ENCODE results near the gene NAA50. TPM values are rescaled to one million over a fixed set of nuclear protein-coding genes. Genes with fewer than 3 reads are reported as not detected.

NAA50 gene
- total and polyA plus RNA-seq, 2 donors (not counting 3 experiments of a cell fraction or from before 2014, with no cell fraction given): 53.1 to 160 TPM

- H3K4me2 ChIP-seq (ENCODE audit: insufficient read depth, low read length): no peak overlapping the region
- ChIA-PET POLR2A (no interaction called here), CTCF (interaction anchor here (0.9 to 1.6 kb wide), 4 partner anchors 10 to 88 kb away, joined by 3 to 8 read pairs (median 4); partner anchors contain the start of gene GRAMD1C)
- BruUV-seq (replicated peaks): no TSS peak
- FAIRE-seq (no peak), DNase-seq (ENCODE audit: low read depth, low spot score) (no peak)
- no peaks in the 10 kb centered on the region for H4K20me1 ChIP-seq (replicated peaks; ENCODE audit: control insufficient read depth, extremely low read depth, insufficient read depth, low read length)
- dilution Hi-C loops (cut with MboI; ENCODE audit: extremely low pct_ligation_motif_present, low sequenced_read_pairs) (no loop called here), intact Hi-C loops (cut with micrococcal nuclease) (no loop called here)
- H3K9ac ChIP-seq (replicated peaks; ENCODE audit: extremely low read depth, insufficient read depth, low read length): no peak overlapping the region
- H3K4me3 ChIP-seq (replicated peaks in 1 of 3; ENCODE audit: insufficient read depth in 1 of 3, low read depth in 1 of 3, low read length in 3 of 3): no peak overlapping the region
- H3K27ac ChIP-seq (ENCODE audit: insufficient read depth, low read depth, low read length): no peak overlapping the region
- H3K36me3 ChIP-seq (ENCODE audit: control insufficient read depth in 2 of 2, extremely low read depth in 1 of 2, insufficient read depth in 2 of 2, low read length in 2 of 2): no peaks in the 10 kb centered on the region
- TF ChIP-seq MAX (IDR thresholded peaks at IDR 0.05; ENCODE audit: insufficient read depth, insufficient read length) (no peak), POLR2AphosphoS5 (IDR thresholded peaks at IDR 0.05; ENCODE audit: insufficient read depth, low read depth, low read length) (no peak), POLR2A (IDR thresholded peaks at IDR 0.05; ENCODE audit: low read depth, low read length) (no peak), FOS (IDR thresholded peaks at IDR 0.05; ENCODE audit: borderline replicate concordance, insufficient read depth, low read length) (no peak), EZH2 (IDR thresholded peaks at IDR 0.05; ENCODE audit: borderline replicate concordance, low read depth, low read length, severe bottlenecking) (no peak), MYC (IDR thresholded peaks at IDR 0.05; ENCODE audit: low read depth, low read length) (no peak), JUN (IDR thresholded peaks at IDR 0.05; ENCODE audit: borderline replicate concordance, insufficient read depth, insufficient read length, low read depth) (no peak), GATA2 (IDR thresholded peaks at IDR 0.05; ENCODE audit: insufficient read depth, insufficient read length, low read depth, low read length) (no peak)
- TF ChIP-seq, protein P1, sequence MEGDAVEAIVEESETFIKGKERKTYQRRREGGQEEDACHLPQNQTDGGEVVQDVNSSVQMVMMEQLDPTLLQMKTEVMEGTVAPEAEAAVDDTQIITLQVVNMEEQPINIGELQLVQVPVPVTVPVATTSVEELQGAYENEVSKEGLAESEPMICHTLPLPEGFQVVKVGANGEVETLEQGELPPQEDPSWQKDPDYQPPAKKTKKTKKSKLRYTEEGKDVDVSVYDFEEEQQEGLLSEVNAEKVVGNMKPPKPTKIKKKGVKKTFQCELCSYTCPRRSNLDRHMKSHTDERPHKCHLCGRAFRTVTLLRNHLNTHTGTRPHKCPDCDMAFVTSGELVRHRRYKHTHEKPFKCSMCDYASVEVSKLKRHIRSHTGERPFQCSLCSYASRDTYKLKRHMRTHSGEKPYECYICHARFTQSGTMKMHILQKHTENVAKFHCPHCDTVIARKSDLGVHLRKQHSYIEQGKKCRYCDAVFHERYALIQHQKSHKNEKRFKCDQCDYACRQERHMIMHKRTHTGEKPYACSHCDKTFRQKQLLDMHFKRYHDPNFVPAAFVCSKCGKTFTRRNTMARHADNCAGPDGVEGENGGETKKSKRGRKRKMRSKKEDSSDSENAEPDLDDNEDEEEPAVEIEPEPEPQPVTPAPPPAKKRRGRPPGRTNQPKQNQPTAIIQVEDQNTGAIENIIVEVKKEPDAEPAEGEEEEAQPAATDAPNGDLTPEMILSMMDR (IDR thresholded peaks at IDR 0.05; ENCODE audit: extremely low read depth in 1 of 2, insufficient read depth in 1 of 2, low read depth in 1 of 2, low read length in 2 of 2): no peak
- no peaks in the 10 kb centered on the region for H3K9me1 ChIP-seq (replicated peaks; ENCODE audit: control insufficient read depth, extremely low read depth, insufficient read depth, low read length)
- no peak overlapping the region for H2AFZ ChIP-seq (ENCODE audit: low read depth, low read length)
- H3K4me1 ChIP-seq (ENCODE audit: control insufficient read depth, extremely low read depth, insufficient read depth, low read length): peaks cover 15% of the 10 kb centered on the region
- no peaks in the 10 kb centered on the region for H3K9me3 ChIP-seq (replicated peaks; ENCODE audit: control insufficient read depth, insufficient read depth, low read length)
- peaks cover 52% of the 10 kb centered on the region for H3K79me2 ChIP-seq (ENCODE audit: control insufficient read depth, insufficient read depth, low read length)
- H3K27me3 ChIP-seq (ENCODE audit: control insufficient read depth in 2 of 2, insufficient read depth in 2 of 2, low read length in 2 of 2): no peaks in the 10 kb centered on the region
Measured at GRCh38 chr3:113751141-113751540, 5.1 kb upstream of the NAA50 start.
